Mucosa of descending colon (tissue), 3 donors: ENCODE measurements around the gene CLIC5. TPM values are rescaled to one million over a fixed set of nuclear protein-coding genes. Genes with fewer than 3 reads are reported as not detected.

ENCODE experiments used
- ATAC-seq: fragments of 200-7000 bp; cut with Tn5 transposase; one replicate; pipeline ENCODE4 v1.9.1; 2020; ENCODE audit warnings: mild to moderate bottlenecking, moderate library complexity
- DNase-seq, 3 donors: peaks; one replicate each; pipeline ENCODE4 v3.0.0-alpha.2; 2020
- H3K36me3 ChIP-seq: fragments of 200-600 bp; one replicate; pipeline ENCODE4 v1.8.0; 2021; ENCODE audit warnings: low read depth, mild to moderate bottlenecking
- H3K4me1 ChIP-seq: fragments of 200-600 bp; one replicate; pipeline ENCODE4 v1.8.0; 2021; ENCODE audit warnings: low read depth, mild to moderate bottlenecking
- H3K4me3 ChIP-seq: fragments of 200-600 bp; one replicate; pipeline ENCODE4 v1.8.0; 2021; ENCODE audit warnings: mild to moderate bottlenecking
- H3K9me3 ChIP-seq: fragments of 200-600 bp; one replicate; pipeline ENCODE4 v1.8.0; 2021; ENCODE audit warnings: mild to moderate bottlenecking
- CTCF ChIP-seq: fragments of 200-600 bp; IDR thresholded peaks from one replicate; pipeline ENCODE4 v1.8.0; 2022; ENCODE audit warnings: antibody characterized with exemption, mild to moderate bottlenecking
- intact Hi-C, 2 donors: fragments of 100-400 bp; cut with DNase I in 1 of 2; cut with micrococcal nuclease in 1 of 2; formaldehyde crosslinking; loops; one replicate each; pipeline versions ENCODE4 v1.11.0 to v1.11.1; 2022; cut with DNase I, micrococcal nuclease
- total RNA-seq, 3 donors: library from RNA; stranded (reverse); fragmentation: NEBNext Ultra II Directional in 2 of 3; extraction: Animal tissue kit (Norgen Biotek cat#: 25700) in 2 of 3; gene quantifications; one replicate each; pipeline versions ENCODE4 v1.2.1 to v1.2.4, GENCODE V29; 2021 to 2023
- donor health status: DM: no; HTN: no; CAD: no; lungs with moderate emphysema.
- donor health status: DM: no; HTN: no; CAD: no.
- donor health status: DM: no; HTN: yes; CAD: no.

CLIC5 gene
- total RNA-seq, 3 donors from 2014 or later, result 149 to 242 (median 215) TPM

GRCh38 chr6:45991189-45991588 lies 24.5 kb downstream of the CLIC5 start:
- ATAC-seq, result no peak
- Histone ChIP-seq H3K4me1 (peaks cover 11% of the 10 kb centered on the region), H3K9me3 (no peaks in the 10 kb centered on the region), H3K4me3 (no peak overlapping the region), H3K36me3 (no peaks in the 10 kb centered on the region)
- TF ChIP-seq CTCF, result no peak
- no peak for DNase-seq
- intact Hi-C loops, result no loop called here

DNA sequence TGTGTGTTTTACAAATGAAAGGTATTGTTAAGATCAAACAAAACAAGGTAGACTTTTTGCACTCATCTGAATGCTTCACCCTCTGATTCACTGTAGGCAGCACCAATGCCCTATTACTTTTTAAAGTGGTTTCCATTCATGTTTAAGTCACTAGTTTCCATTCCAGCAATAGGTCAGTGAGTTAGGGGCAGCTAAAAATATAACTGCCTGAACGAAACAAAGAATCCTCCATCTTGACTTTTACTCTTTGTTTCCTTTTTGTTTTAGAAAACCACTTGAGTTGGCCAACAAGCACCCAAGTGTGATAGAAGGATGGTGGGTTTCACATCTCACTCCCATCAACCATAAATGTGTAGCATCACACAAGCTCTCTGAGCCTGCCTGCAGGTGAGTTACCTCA lies 25.5 kb downstream of the CLIC5 start:
- peaks cover 11% of the 10 kb centered on the region for H3K4me1 ChIP-seq
- TF ChIP-seq CTCF, result no peak
- no peak for ATAC-seq

GRCh38 chr6:45988635-45989034 lies 27.0 kb downstream of the CLIC5 start:
- ATAC-seq (peak; percentile 32), DNase-seq (peak in 1 of 3 donors; percentile 38)
- intact Hi-C loops, result no loop called here
- H3K4me3 ChIP-seq, result no peak overlapping the region
- H3K36me3 ChIP-seq, result no peaks in the 10 kb centered on the region
- no peaks in the 10 kb centered on the region for H3K9me3 ChIP-seq
- H3K4me1 ChIP-seq, result peaks cover 17% of the 10 kb centered on the region
- no peak for TF ChIP-seq CTCF

More for the DNA sequence above, 25.5 kb downstream of the CLIC5 start:
- DNase-seq, result no peak
- intact Hi-C loops, result no loop called here
- Histone ChIP-seq H3K9me3 (no peaks in the 10 kb centered on the region), H3K36me3 (no peaks in the 10 kb centered on the region), H3K4me3 (no peak overlapping the region)

DNA sequence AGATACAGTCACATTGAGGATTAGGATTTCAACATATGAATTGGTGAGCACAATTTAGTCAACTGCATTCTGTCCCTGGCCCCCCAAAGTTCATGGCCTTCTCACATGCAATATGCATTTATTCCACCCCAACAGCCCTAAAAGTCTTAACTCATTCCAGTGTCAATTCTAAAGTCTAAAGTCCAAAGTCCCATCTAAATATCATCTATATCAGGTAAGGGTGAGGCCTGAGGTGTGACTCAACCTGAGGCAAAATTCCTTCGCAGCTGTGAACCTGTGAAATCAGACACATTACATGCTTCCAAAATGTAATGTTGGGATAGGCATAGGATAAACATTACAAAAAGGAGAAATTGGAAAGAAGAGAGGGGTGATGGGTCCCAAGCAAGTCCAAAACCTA lies 27.8 kb downstream of the CLIC5 start:
- no peaks in the 10 kb centered on the region for H3K9me3 ChIP-seq
- ATAC-seq (peak; percentile 79), DNase-seq (peak in 1 of 3 donors; percentile 42)
- no peak for TF ChIP-seq CTCF
- intact Hi-C loops, result no loop called here
- H3K4me1 ChIP-seq, result peaks cover 22% of the 10 kb centered on the region
- H3K36me3 ChIP-seq, result no peaks in the 10 kb centered on the region
- no peak overlapping the region for H3K4me3 ChIP-seq

GRCh38 chr6:45986746-45987274 lies 28.9 kb downstream of the CLIC5 start:
- DNase-seq, result no peak
- H3K4me1 ChIP-seq, result peaks cover 29% of the 10 kb centered on the region
- no peaks in the 10 kb centered on the region for H3K9me3 ChIP-seq
- no peak overlapping the region for H3K4me3 ChIP-seq
- H3K36me3 ChIP-seq, result no peaks in the 10 kb centered on the region
- no peak for ATAC-seq
- intact Hi-C loops, result no loop called here
- no peak for TF ChIP-seq CTCF
